SK-N-SH (cell line): ENCODE results near the gene OST4. TPM values are rescaled to one million over a fixed set of nuclear protein-coding genes. Genes with fewer than 3 reads are reported as not detected.

Experiments
- CTCF ChIA-PET: fragments of 300-600, 350-600 bp; formaldehyde crosslinking; extraction: SDS; loops from one replicate; lab custom pipeline; 2021; lab: Yijun Ruan, JAX
- POLR2A ChIA-PET: fragments of 350-600 bp; sonication (Branson Sonifier 250); formaldehyde crosslinking; extraction: SDS; loops from one replicate; lab custom pipeline; 2020; ENCODE audit warnings: antibody characterized with exemption, inconsistent platforms; lab: Yijun Ruan, JAX
- DNase-seq: peaks from one replicate; pipeline ENCODE4 v3.0.0; 2012
- H2AFZ ChIP-seq: fragments of 200-600 bp; sonication (generic); 2 replicates; pipeline ENCODE4 v1.8.1; 2016; ENCODE audit warnings: antibody characterized with exemption, mild to moderate bottlenecking, low read depth
- H3F3A ChIP-seq: fragments of 200-600 bp; sonication (generic); replicated peaks from 2 replicates; pipeline ENCODE3; 2016; ENCODE audit warnings: antibody characterized with exemption, mild to moderate bottlenecking; ENCODE audit not compliant: insufficient read depth
- H3K27ac ChIP-seq, 2 experiments: fragments of 200-500 bp in 1 of 2; fragments of 200-600 bp in 1 of 2; sonication (Bioruptor generic) in 1 of 2; sonication (generic), shearing (Covaris generic) in 1 of 2; 2 replicates each; pipeline versions ENCODE4 v1.5.1 to v1.6.1; 2014 to 2016; ENCODE audit warnings: low read depth in 2 of 2, inconsistent platforms in 1 of 2, low read length in 1 of 2, mild to moderate bottlenecking in 1 of 2, mixed read lengths in 1 of 2
- H3K27me3 ChIP-seq: fragments of 200-600 bp; sonication (generic), shearing (Covaris generic); 2 replicates; pipeline ENCODE4 v1.6.1; 2016; ENCODE audit warnings: mixed run types; ENCODE audit not compliant: insufficient read depth
- H3K36me3 ChIP-seq, 2 experiments: fragments of 200-500 bp in 1 of 2; fragments of 200-600 bp in 1 of 2; sonication (Bioruptor generic) in 1 of 2; sonication (generic) in 1 of 2; replicated peaks in 1 of 2; 2 replicates each; pipeline versions ENCODE3 to v1.5.1; 2014 to 2016; ENCODE audit warnings: low read length in 1 of 2, mild to moderate bottlenecking in 1 of 2; ENCODE audit not compliant: insufficient read depth in 2 of 2, control insufficient read depth in 1 of 2
- H3K4me1 ChIP-seq, 2 experiments: fragments of 200-500 bp in 1 of 2; fragments of 200-600 bp in 1 of 2; sonication (Bioruptor generic) in 1 of 2; sonication (generic), shearing (Covaris generic) in 1 of 2; 2 replicates each; pipeline versions ENCODE4 v1.5.1 to v1.6.1; 2014 to 2016; ENCODE audit warnings: low read depth in 1 of 2, low read length in 1 of 2, mixed run types in 1 of 2; ENCODE audit not compliant: insufficient read depth in 2 of 2, control insufficient read depth in 1 of 2
- H3K4me2 ChIP-seq: fragments of 200-600 bp; sonication (generic), shearing (Covaris generic); 2 replicates; pipeline ENCODE4 v1.6.1; 2017; ENCODE audit warnings: mixed run types
- H3K4me3 ChIP-seq, 2 experiments: fragments of 200-500 bp in 1 of 2; fragments of 200-600 bp in 1 of 2; sonication (Bioruptor generic) in 1 of 2; sonication (generic), shearing (Covaris generic) in 1 of 2; 2 replicates each; pipeline versions ENCODE4 v1.5.1 to v1.8.1; 2014 to 2016; ENCODE audit warnings: low read depth in 2 of 2, inconsistent platforms in 1 of 2, low read length in 1 of 2, mild to moderate bottlenecking in 1 of 2, mixed read lengths in 1 of 2, moderate library complexity in 1 of 2
- H3K79me2 ChIP-seq: fragments of 200-600 bp; sonication (generic); 2 replicates; pipeline ENCODE4 v1.8.1; 2017; ENCODE audit warnings: mild to moderate bottlenecking; ENCODE audit not compliant: insufficient read depth
- H3K9ac ChIP-seq: fragments of 200-600 bp; sonication (generic); 2 replicates; pipeline ENCODE4 v1.6.1; 2017; ENCODE audit warnings: mixed run types
- H3K9me2 ChIP-seq: fragments of 200-600 bp; sonication (generic); 2 replicates; pipeline ENCODE4 v1.6.1; 2017; ENCODE audit warnings: mixed run types
- H3K9me3 ChIP-seq: fragments of 200-600 bp; sonication (generic); 2 replicates; pipeline ENCODE4 v1.6.1; 2017; ENCODE audit warnings: mixed run types, mild to moderate bottlenecking, moderate library complexity
- H4K20me1 ChIP-seq: fragments of 200-600 bp; sonication (generic); 2 replicates; pipeline ENCODE4 v1.6.1; 2017; ENCODE audit warnings: mild to moderate bottlenecking, mixed run types; ENCODE audit not compliant: insufficient read depth
- CHD2 ChIP-seq: fragments of 150-350 bp; IDR thresholded peaks from 2 replicates; pipeline ENCODE4 v1.6.1; 2018; ENCODE audit warnings: low read length; ENCODE audit not compliant: partially characterized antibody
- CTCF ChIP-seq: fragments of 200-600 bp; sonication (generic); IDR thresholded peaks from 2 replicates; pipeline ENCODE4 v1.6.1; 2017; ENCODE audit warnings: antibody characterized with exemption, mild to moderate bottlenecking, moderate library complexity
- EP300 ChIP-seq, 2 experiments: IDR thresholded peaks; 2 replicates each; pipeline versions ENCODE4 v1.4.0 to v1.6.1; 2012; ENCODE audit warnings: borderline replicate concordance in 1 of 2, low read depth in 1 of 2, low read length in 1 of 2
- EZH2phosphoT487 ChIP-seq: fragments of 200-600 bp; sonication (generic); IDR thresholded peaks from 2 replicates; pipeline ENCODE4 v1.6.1; 2017; ENCODE audit warnings: low read depth, mixed run types, mild to moderate bottlenecking, antibody characterized with exemption, moderate library complexity, borderline replicate concordance
- GABPA ChIP-seq: IDR thresholded peaks from 2 replicates; pipeline ENCODE4 v1.4.0; 2012; ENCODE audit warnings: low read depth, mild to moderate bottlenecking
- IRF3 ChIP-seq: fragments of 150-350 bp; IDR thresholded peaks from 2 replicates; pipeline ENCODE4 v1.6.1; 2016; ENCODE audit warnings: mild to moderate bottlenecking, low read depth, low read length
- MAX ChIP-seq: IDR thresholded peaks from 2 replicates; pipeline ENCODE4 v1.4.0; 2012; ENCODE audit warnings: low read depth
- MEF2A ChIP-seq: IDR thresholded peaks from 2 replicates; pipeline ENCODE4 v1.4.0; 2012; ENCODE audit warnings: low read depth, borderline replicate concordance
- RAD21 ChIP-seq: IDR thresholded peaks from 2 replicates; pipeline ENCODE4 v1.6.1; 2012; ENCODE audit warnings: mild to moderate bottlenecking, low read length
- ZBTB33 ChIP-seq: IDR thresholded peaks from 2 replicates; pipeline ENCODE4 v1.4.0; 2012; ENCODE audit warnings: low read depth, borderline replicate concordance
- WGBS: methylation state at CpG from one replicate; pipeline ENCODE4 v1.1.6; 2017; ENCODE audit warnings: low lambda C conversion rate; 5-methylcytosine and 5-hydroxymethylcytosine counted together
- polyA plus RNA-seq, 3 experiments: library from polyadenylated mRNA; depleted of rRNA; stranded (reverse); fragments of >200 nt; gene quantifications; 2 replicates each; pipeline ENCODE4 v1.2.3, GENCODE V29; 2012
- TF ChIP-seq, protein P1 (sequence below): IDR thresholded peaks from 2 replicates; pipeline ENCODE4 v1.6.1; 2012; ENCODE audit warnings: mild to moderate bottlenecking, low read depth, low read length, moderate library complexity

The OST4 gene
- polyA plus RNA-seq, 1 of the 3 experiments (the other 2 are of a cell fraction): 1,851 TPM

DNA sequence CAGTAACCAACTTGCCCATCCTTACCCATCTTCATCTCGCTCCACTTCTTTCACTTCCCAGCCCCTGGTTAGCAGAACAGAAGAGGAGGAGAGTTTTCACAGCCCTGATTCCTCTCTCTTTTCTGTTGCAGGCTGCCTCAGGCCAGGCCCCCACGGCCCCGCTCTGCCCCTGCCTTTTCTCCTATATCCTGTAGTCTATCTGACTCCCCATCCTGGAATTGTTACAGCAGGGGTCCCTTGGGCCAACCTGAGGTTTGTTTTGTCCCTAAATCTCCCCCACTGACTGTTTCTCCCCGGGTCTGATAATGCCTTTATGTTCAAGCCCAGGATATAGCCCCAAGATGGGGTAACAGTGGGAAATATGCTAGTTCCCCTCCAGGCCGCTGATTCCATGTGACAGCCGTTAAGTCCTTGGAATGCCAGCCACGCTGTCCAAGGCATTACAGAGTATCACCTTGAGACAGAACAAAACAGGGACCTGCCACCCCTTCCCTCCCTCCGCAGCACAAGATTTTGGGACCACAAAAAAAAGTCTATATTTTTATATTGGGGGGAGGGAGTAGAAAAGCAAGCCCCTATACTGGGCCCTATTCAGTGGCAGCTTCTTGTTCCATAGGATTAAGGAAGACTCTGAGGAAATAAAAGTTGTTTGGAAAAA is 1.4 kb downstream of the OST4 start (continued):
- TF ChIP-seq IRF3 (no peak), MEF2A (no peak)
- TF ChIP-seq, all 33 proteins: peak for 0

- Histone ChIP-seq H3K4me2 (peak overlapping the region; percentile 88), H3K9ac (peak overlapping the region; percentile 94), H3K36me3 (peaks cover 43 to 45% of the 10 kb centered on the region in 2 experiments), H4K20me1 (peaks cover 14% of the 10 kb centered on the region), H3K9me2 (no peaks in the 10 kb centered on the region), H3K4me3 (peak overlapping the region in 1 of 2 experiments; percentile 98; a peak in 3 of 4 replicates), H3K4me1 (peaks cover 33 to 48% of the 10 kb centered on the region in 2 experiments), H3K9me3 (no peaks in the 10 kb centered on the region), H2AFZ (no peak overlapping the region), H3F3A (peaks cover 16% of the 10 kb centered on the region), H3K27me3 (no peaks in the 10 kb centered on the region), H3K79me2 (peaks cover 67% of the 10 kb centered on the region)
- WGBS: 92% methylated on average over 2 of the region's 6 CpGs
- CTCF ChIA-PET: interaction anchor here (0.6 to 18.5 kb wide), 5 partner anchors 10 to 214 kb away, joined by 3 to 227 read pairs (median 9); partner anchors contain the start of genes AGBL5, EMILIN1 and KHK
- DNase-seq: no peak
- no peak for TF ChIP-seq RAD21
- TF ChIP-seq CTCF: no peak
- TF ChIP-seq MAX: no peak
- no peak for TF ChIP-seq ZBTB33
- TF ChIP-seq CHD2: no peak
- TF ChIP-seq EZH2phosphoT487: no peak
- no peak for TF ChIP-seq EP300 (IDR thresholded peaks at IDR 0.05; ENCODE audit: borderline replicate concordance in 1 of 2, low read depth in 1 of 2, low read length in 1 of 2)
- TF ChIP-seq, protein P1, sequence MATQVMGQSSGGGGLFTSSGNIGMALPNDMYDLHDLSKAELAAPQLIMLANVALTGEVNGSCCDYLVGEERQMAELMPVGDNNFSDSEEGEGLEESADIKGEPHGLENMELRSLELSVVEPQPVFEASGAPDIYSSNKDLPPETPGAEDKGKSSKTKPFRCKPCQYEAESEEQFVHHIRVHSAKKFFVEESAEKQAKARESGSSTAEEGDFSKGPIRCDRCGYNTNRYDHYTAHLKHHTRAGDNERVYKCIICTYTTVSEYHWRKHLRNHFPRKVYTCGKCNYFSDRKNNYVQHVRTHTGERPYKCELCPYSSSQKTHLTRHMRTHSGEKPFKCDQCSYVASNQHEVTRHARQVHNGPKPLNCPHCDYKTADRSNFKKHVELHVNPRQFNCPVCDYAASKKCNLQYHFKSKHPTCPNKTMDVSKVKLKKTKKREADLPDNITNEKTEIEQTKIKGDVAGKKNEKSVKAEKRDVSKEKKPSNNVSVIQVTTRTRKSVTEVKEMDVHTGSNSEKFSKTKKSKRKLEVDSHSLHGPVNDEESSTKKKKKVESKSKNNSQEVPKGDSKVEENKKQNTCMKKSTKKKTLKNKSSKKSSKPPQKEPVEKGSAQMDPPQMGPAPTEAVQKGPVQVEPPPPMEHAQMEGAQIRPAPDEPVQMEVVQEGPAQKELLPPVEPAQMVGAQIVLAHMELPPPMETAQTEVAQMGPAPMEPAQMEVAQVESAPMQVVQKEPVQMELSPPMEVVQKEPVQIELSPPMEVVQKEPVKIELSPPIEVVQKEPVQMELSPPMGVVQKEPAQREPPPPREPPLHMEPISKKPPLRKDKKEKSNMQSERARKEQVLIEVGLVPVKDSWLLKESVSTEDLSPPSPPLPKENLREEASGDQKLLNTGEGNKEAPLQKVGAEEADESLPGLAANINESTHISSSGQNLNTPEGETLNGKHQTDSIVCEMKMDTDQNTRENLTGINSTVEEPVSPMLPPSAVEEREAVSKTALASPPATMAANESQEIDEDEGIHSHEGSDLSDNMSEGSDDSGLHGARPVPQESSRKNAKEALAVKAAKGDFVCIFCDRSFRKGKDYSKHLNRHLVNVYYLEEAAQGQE: no peak
- no peak for TF ChIP-seq GABPA
- TF ChIP-seq, all 33 proteins: peak for 0
- no peak overlapping the region for H3K27ac ChIP-seq
- POLR2A ChIA-PET: interaction anchor here (1.9 to 2.2 kb wide), 2 partner anchors 18 to 34 kb away, joined by 4 to 8 read pairs; partner anchors contain the start of gene AGBL5
Observed at GRCh38 chr2:27069436-27069835, 2.0 kb downstream of the OST4 start.
